Neural progenitor cell (in vitro differentiated cells): ENCODE data around the gene BIRC3.

ENCODE experiments used
- EZH2phosphoT487 ChIP-seq: fragments of 200-600 bp; sonication (generic); IDR thresholded peaks from 2 replicates; pipeline ENCODE4 v1.6.1; 2017; ENCODE audit warnings: antibody characterized with exemption
- TF ChIP-seq, protein P1 (sequence below): fragments of 200-600 bp; sonication (generic); IDR thresholded peaks from 2 replicates; pipeline ENCODE4 v1.5.1; 2017; ENCODE audit warnings: antibody characterized with exemption, mild to moderate bottlenecking

DNA sequence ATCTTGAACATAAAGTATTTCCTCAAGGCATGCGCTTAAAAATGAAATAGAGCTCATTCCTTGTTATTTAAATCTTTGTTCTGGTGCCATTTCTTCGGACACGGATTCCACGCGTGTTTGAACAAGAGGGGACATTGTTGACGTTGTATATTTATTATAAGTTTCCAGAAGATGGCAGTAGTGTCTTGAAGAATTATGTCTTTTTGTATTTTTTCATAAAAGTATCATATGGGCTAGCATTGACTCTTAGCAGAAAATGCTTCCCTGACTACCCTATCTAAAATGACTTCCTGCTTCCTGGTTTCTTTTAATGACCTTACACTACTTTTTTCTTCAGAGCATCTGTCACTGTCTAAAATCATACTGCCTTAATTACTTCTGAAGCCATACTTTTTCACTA, 50.1 kb downstream of the BIRC3 start:
- TF ChIP-seq, protein P1, sequence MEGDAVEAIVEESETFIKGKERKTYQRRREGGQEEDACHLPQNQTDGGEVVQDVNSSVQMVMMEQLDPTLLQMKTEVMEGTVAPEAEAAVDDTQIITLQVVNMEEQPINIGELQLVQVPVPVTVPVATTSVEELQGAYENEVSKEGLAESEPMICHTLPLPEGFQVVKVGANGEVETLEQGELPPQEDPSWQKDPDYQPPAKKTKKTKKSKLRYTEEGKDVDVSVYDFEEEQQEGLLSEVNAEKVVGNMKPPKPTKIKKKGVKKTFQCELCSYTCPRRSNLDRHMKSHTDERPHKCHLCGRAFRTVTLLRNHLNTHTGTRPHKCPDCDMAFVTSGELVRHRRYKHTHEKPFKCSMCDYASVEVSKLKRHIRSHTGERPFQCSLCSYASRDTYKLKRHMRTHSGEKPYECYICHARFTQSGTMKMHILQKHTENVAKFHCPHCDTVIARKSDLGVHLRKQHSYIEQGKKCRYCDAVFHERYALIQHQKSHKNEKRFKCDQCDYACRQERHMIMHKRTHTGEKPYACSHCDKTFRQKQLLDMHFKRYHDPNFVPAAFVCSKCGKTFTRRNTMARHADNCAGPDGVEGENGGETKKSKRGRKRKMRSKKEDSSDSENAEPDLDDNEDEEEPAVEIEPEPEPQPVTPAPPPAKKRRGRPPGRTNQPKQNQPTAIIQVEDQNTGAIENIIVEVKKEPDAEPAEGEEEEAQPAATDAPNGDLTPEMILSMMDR = peak; percentile 6
- no peak for TF ChIP-seq EZH2phosphoT487
